HepG2 (cell line): Measurements from ENCODE around the gene SFTA2. TPM values are rescaled to one million over a fixed set of nuclear protein-coding genes. Genes with fewer than 3 reads are reported as not detected.
"Not testable (repeated sequence)": the region's sequence is repeated elsewhere in the genome, so short reads cannot be mapped to it uniquely, and the experiment has no call there.

ENCODE experiments used
- ATAC-seq: fragments of 200-7000 bp; cut with Tn5 transposase; 3 replicates; pipeline ENCODE4 v1.9.1; 2020; ENCODE audit warnings: mild to moderate bottlenecking, moderate library complexity
- BruUV-seq: library from RNA; stranded (reverse); fragments of 400-500 nt; replicated peaks from 2 replicates; lab custom pipeline; 2021; lab: Mats Ljungman, UMichigan
- CTCF ChIA-PET: fragments of 300-600 bp; formaldehyde crosslinking; extraction: SDS; loops from one replicate; lab custom pipeline; 2021; ENCODE audit warnings: low total read pairs, inconsistent platforms, low intra/inter-chr PET ratio; lab: Yijun Ruan, JAX
- POLR2A ChIA-PET: fragments of 350-600 bp; sonication (Branson Sonifier 250); formaldehyde crosslinking; loops from one replicate; lab custom pipeline; 2020; ENCODE audit warnings: antibody characterized with exemption, inconsistent platforms; lab: Yijun Ruan, JAX
- DNase-seq: peaks from one replicate; pipeline ENCODE4 v3.0.0-alpha.2; 2015; ENCODE audit warnings: low spot score
- FAIRE-seq: peaks from 3 replicates; lab custom pipeline; 2011; peaks lifted over from hg19 to GRCh38; lab: Jason Lieb, UNC
- H2AFZ ChIP-seq: one replicate; pipeline ENCODE4 v1.6.1; 2011; ENCODE audit warnings: low read length, inconsistent platforms
- H3K27ac ChIP-seq: fragments of 300-600 bp; 3 replicates; pipeline ENCODE4 v1.8.0; 2011; ENCODE audit warnings: mixed run types, mild to moderate bottlenecking, mixed read lengths, low read length, inconsistent platforms; ENCODE audit not compliant: insufficient read depth; ENCODE audit errors: extremely low read length
- H3K27me3 ChIP-seq, 2 experiments: fragments of 200-600 bp in 1 of 2; 2 replicates in 1 of 2; 3 replicates in 1 of 2; pipeline versions ENCODE4 v1.6.0 to v1.8.0; 2011; ENCODE audit warnings: low read length in 2 of 2, mild to moderate bottlenecking in 2 of 2, moderate library complexity in 2 of 2, inconsistent platforms in 1 of 2; ENCODE audit not compliant: insufficient read depth in 2 of 2, control insufficient read depth in 1 of 2
- H3K36me3 ChIP-seq, 2 experiments: fragments of 200-600 bp in 1 of 2; replicated peaks in 1 of 2; 2 replicates in 1 of 2; 3 replicates in 1 of 2; pipeline versions ENCODE4 v1.5.1 to v1.8.0; 2011; ENCODE audit warnings: low read length in 2 of 2, inconsistent platforms in 1 of 2; ENCODE audit not compliant: insufficient read depth in 2 of 2, control insufficient read depth in 1 of 2
- H3K4me1 ChIP-seq: 2 replicates; pipeline ENCODE4 v1.5.1; 2012; ENCODE audit warnings: low read length, inconsistent platforms; ENCODE audit not compliant: insufficient read depth
- H3K4me2 ChIP-seq: 2 replicates; pipeline ENCODE4 v1.6.0; 2011; ENCODE audit warnings: low read depth, low read length, inconsistent platforms
- H3K4me3 ChIP-seq, 3 experiments: fragments of 200-600 bp in 1 of 3; sonication (generic), shearing (Covaris generic) in 1 of 3; replicated peaks in 1 of 3; 2 replicates each; pipeline ENCODE4 v1.5.1; 2011 to 2016; ENCODE audit warnings: low read length in 3 of 3, inconsistent platforms in 2 of 3, low read depth in 2 of 3, mild to moderate bottlenecking in 2 of 3, control low read depth in 1 of 3, mixed read lengths in 1 of 3; ENCODE audit not compliant: insufficient read depth in 1 of 3
- H3K79me2 ChIP-seq: one replicate; pipeline ENCODE4 v1.6.1; 2011; ENCODE audit warnings: low read length, inconsistent platforms; ENCODE audit not compliant: insufficient read depth
- H3K9ac ChIP-seq: 2 replicates; pipeline ENCODE4 v1.6.0; 2011; ENCODE audit warnings: mild to moderate bottlenecking, low read depth, low read length, inconsistent platforms; ENCODE audit not compliant: insufficient read depth
- H3K9me3 ChIP-seq: 2 replicates; pipeline ENCODE4 v1.5.1; 2012; ENCODE audit warnings: mild to moderate bottlenecking, low read length
- H4K20me1 ChIP-seq: 2 replicates; pipeline ENCODE4 v1.6.0; 2011; ENCODE audit warnings: inconsistent platforms, mild to moderate bottlenecking, low read length, moderate library complexity; ENCODE audit not compliant: insufficient read depth
- BRCA1 ChIP-seq: sonication (generic); formaldehyde crosslinking; IDR thresholded peaks from 2 replicates; pipeline ENCODE4 v1.4.0; 2020; ENCODE audit warnings: missing genetic modification reagents
- NFYC ChIP-seq: IDR thresholded peaks from 2 replicates; pipeline ENCODE4 v1.6.1; 2016; ENCODE audit warnings: missing genetic modification reagents, missing compliant biosample characterization
- RBM39 ChIP-seq: fragments of 200-400 bp; formaldehyde crosslinking; IDR thresholded peaks from one replicate; pipeline ENCODE4 v1.6.1; 2018; ENCODE audit warnings: antibody characterized with exemption, mild to moderate bottlenecking, low read depth, low read length; ENCODE audit not compliant: poor library complexity, severe bottlenecking
- ZNF615 ChIP-seq: sonication (generic); formaldehyde crosslinking; IDR thresholded peaks from 2 replicates; pipeline ENCODE4 v1.5.0; 2020; ENCODE audit warnings: mild to moderate bottlenecking, missing genetic modification reagents, borderline replicate concordance
- ZNF724P ChIP-seq: sonication (generic); formaldehyde crosslinking; IDR thresholded peaks from 2 replicates; pipeline ENCODE4 v1.8.0; 2022; ENCODE audit warnings: missing genetic modification reagents, borderline replicate concordance
- WGBS: methylation state at CpG from one replicate; pipeline ENCODE4 v1.1.6; 2017; ENCODE audit warnings: low lambda C conversion rate; 5-methylcytosine and 5-hydroxymethylcytosine counted together
- in situ Hi-C: cut with HindIII; loops from 2 replicates; pipeline ENCODE4 v1.10.0; 2017; ENCODE audit warnings: low pct_unique_long_range_greater_than_20kb; ENCODE audit not compliant: extremely low pct_ligation_motif_present
- intact Hi-C: fragments of 100-400 bp; cut with micrococcal nuclease; formaldehyde crosslinking; loops from one replicate; pipeline ENCODE4 v1.10.0; 2022; ENCODE audit not compliant: unreplicated experiment
- polyA plus RNA-seq, 8 experiments: library from polyadenylated mRNA; depleted of rRNA in 3 of 8; stranded (reverse) in 7 of 8; unstranded in 1 of 8; fragments of >200 nt; fragmentation: Illumina TruSeq in 4 of 8; extraction: Trizol in 4 of 8; gene quantifications; 2 replicates each; pipeline versions ENCODE4 v1.2.1 to v1.2.3, GENCODE V29; 2011 to 2016; ENCODE audit warnings: low read depth in 4 of 8, missing spikeins in 1 of 8, mixed read lengths in 1 of 8; ENCODE audit not compliant: insufficient read depth in 1 of 8
- total RNA-seq, 5 experiments: library from RNA; depleted of rRNA; stranded (reverse); fragments of >200 nt; fragmentation: Illumina TruSeq; extraction: Trizol; gene quantifications; 2 replicates each; pipeline ENCODE4 v1.2.3, GENCODE V29; 2016; ENCODE audit warnings: low read depth in 1 of 5
- TF ChIP-seq, protein P1 (sequence below): sonication (generic); formaldehyde crosslinking; IDR thresholded peaks from 2 replicates; pipeline ENCODE4 v1.4.0; 2020; ENCODE audit warnings: mild to moderate bottlenecking, missing genetic modification reagents
- TF ChIP-seq, protein P2 (sequence below): sonication (generic); formaldehyde crosslinking; IDR thresholded peaks from 2 replicates; pipeline ENCODE4 v1.5.0; 2020; ENCODE audit warnings: missing genetic modification reagents, mild to moderate bottlenecking, borderline replicate concordance

The SFTA2 gene
- total and polyA plus RNA-seq, 2 of the 13 experiments (the other 11 are each of a cell fraction or from before 2014, with no cell fraction given): not detected

DNA sequence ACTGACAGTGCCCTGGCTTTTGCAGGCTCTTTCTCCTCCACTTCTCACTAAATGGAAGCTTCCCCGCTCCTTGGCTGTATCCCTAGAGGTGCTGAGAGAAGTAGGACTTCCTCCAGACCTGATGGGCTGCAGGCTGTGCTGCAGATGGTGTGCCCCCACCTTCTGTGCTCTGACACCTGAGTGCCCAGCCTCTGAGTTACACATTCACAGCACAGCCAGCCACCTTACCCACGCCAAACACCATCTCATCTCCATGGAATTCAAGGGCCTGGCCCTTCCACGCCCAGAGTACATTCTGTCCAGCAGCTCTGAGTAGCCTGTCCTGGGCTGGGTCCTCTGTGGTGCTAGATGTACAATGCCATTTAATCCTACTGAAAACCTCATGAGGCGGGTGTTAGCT, 5.3 kb downstream of the SFTA2 start (continued):
- TF ChIP-seq, protein P1, sequence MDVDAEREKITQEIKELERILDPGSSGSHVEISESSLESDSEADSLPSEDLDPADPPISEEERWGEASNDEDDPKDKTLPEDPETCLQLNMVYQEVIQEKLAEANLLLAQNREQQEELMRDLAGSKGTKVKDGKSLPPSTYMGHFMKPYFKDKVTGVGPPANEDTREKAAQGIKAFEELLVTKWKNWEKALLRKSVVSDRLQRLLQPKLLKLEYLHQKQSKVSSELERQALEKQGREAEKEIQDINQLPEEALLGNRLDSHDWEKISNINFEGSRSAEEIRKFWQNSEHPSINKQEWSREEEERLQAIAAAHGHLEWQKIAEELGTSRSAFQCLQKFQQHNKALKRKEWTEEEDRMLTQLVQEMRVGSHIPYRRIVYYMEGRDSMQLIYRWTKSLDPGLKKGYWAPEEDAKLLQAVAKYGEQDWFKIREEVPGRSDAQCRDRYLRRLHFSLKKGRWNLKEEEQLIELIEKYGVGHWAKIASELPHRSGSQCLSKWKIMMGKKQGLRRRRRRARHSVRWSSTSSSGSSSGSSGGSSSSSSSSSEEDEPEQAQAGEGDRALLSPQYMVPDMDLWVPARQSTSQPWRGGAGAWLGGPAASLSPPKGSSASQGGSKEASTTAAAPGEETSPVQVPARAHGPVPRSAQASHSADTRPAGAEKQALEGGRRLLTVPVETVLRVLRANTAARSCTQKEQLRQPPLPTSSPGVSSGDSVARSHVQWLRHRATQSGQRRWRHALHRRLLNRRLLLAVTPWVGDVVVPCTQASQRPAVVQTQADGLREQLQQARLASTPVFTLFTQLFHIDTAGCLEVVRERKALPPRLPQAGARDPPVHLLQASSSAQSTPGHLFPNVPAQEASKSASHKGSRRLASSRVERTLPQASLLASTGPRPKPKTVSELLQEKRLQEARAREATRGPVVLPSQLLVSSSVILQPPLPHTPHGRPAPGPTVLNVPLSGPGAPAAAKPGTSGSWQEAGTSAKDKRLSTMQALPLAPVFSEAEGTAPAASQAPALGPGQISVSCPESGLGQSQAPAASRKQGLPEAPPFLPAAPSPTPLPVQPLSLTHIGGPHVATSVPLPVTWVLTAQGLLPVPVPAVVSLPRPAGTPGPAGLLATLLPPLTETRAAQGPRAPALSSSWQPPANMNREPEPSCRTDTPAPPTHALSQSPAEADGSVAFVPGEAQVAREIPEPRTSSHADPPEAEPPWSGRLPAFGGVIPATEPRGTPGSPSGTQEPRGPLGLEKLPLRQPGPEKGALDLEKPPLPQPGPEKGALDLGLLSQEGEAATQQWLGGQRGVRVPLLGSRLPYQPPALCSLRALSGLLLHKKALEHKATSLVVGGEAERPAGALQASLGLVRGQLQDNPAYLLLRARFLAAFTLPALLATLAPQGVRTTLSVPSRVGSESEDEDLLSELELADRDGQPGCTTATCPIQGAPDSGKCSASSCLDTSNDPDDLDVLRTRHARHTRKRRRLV: no peak
- TF ChIP-seq NFYC (CRISPR knock-in tag) (no peak), RBM39 (no peak), ZNF615 (no peak), ZNF724P (CRISPR knock-in tag) (no peak), BRCA1 (no peak)
- TF ChIP-seq, protein P2, sequence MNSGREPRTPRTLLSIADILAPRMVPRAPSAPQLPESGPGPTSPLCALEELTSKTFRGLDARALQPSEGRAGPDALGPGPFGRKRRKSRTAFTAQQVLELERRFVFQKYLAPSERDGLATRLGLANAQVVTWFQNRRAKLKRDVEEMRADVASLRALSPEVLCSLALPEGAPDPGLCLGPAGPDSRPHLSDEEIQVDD (CRISPR knock-in tag): no peak

DNA sequence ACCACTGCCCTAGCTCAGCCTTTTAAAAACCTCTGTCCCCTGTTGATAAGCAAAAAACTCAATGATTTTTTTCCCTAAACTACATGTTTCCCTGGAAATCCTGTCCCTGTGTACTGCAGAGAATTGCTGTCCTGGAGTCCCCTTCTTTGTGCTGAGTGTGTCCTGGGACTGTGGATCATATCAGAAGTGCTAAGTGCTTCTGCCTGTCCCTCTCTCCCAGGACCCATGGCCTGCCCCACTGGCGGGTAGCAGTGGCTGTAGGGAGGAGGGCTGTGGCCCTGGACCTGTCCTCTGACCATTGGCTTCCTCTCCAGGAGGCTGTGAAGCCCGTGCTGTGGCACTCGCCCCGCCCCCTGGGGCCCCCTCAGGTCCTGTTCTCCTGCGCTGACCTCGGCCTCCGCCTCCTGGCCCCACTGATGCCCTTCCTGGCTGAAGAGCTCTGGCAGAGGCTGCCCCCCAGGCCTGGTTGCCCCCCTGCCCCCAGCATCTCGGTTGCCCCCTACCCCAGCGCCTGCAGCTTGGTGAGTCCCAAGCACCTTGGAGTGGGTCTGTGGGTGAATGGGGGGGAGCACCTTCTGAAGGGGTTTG, 7.8 kb downstream of the SFTA2 start:
- DNase-seq, H3K9me3 ChIP-seq, BruUV-seq, H3K79me2 ChIP-seq, H2AFZ ChIP-seq, H3K4me1 ChIP-seq, in situ Hi-C loops, H3K9ac ChIP-seq, H4K20me1 ChIP-seq, H3K27me3 ChIP-seq, H3K27ac ChIP-seq, H3K4me3 ChIP-seq, CTCF ChIA-PET, intact Hi-C loops, H3K4me2 ChIP-seq, ATAC-seq, FAIRE-seq, POLR2A ChIA-PET: not testable (repeated sequence)
- WGBS: 95% methylated on average over 8 of the region's 9 CpGs
- H3K36me3 ChIP-seq: peaks cover 36 to 66% of the 10 kb centered on the region in 2 experiments
